GM12891 (cell line): ENCODE results near the gene GTF3C4.
A peak's percentile ranks its signal among the peaks of the same experiment; 100 is the strongest.

Source experiments
- DNase-seq: peaks from one replicate; pipeline ENCODE4 v3.0.0; 2011; ENCODE audit warnings: low spot score; ENCODE audit not compliant: insufficient read length
- FAIRE-seq: peaks from 2 replicates; lab custom pipeline; 2011; peaks lifted over from hg19 to GRCh38; lab: Jason Lieb, UNC
- PAX5 ChIP-seq: IDR thresholded peaks from 2 replicates; pipeline ENCODE4 v1.6.1; 2011; ENCODE audit warnings: low read length, moderate library complexity, mild to moderate bottlenecking; ENCODE audit not compliant: insufficient read depth, severe bottlenecking
- POLR2A ChIP-seq: IDR thresholded peaks from 2 replicates; pipeline ENCODE4 v1.6.1; 2011; ENCODE audit warnings: low read depth, low read length, control low read depth
- POLR2AphosphoS5 ChIP-seq: IDR thresholded peaks from 2 replicates; pipeline ENCODE4 v1.6.1; 2011; ENCODE audit warnings: low read depth, low read length, control low read depth
- POU2F2 ChIP-seq: IDR thresholded peaks from 2 replicates; pipeline ENCODE4 v1.6.1; 2011; ENCODE audit warnings: low read depth, mild to moderate bottlenecking, control low read depth, low read length, moderate library complexity
- SPI1 ChIP-seq: IDR thresholded peaks from 2 replicates; pipeline ENCODE4 v1.6.1; 2011; ENCODE audit warnings: low read depth, low read length, control low read depth
- TAF1 ChIP-seq: IDR thresholded peaks from 2 replicates; pipeline ENCODE4 v1.6.1; 2011; ENCODE audit warnings: low read depth, low read length, control low read depth

GTF3C4 gene

GRCh38 chr9:132632413-132633129, 37.7 kb upstream of the GTF3C4 start:
- TF ChIP-seq POLR2A (no peak), POU2F2 (no peak), TAF1 (no peak), POLR2AphosphoS5 (no peak), PAX5 (no peak), SPI1 (no peak)
- no peak for DNase-seq
- no peak for FAIRE-seq

- TF ChIP-seq POLR2AphosphoS5 (no peak), TAF1 (no peak), SPI1 (no peak), POU2F2 (no peak), POLR2A (no peak), PAX5 (no peak)
- DNase-seq (no peak), FAIRE-seq (no peak)
Measured at GRCh38 chr9:132634327-132634726, 35.9 kb upstream of the GTF3C4 start.

- DNase-seq (no peak), FAIRE-seq (no peak)
- TF ChIP-seq POLR2AphosphoS5: no peak
- TF ChIP-seq PAX5: no peak
- TF ChIP-seq POU2F2: no peak
- no peak for TF ChIP-seq TAF1
Measured at GRCh38 chr9:132637351-132637750, 32.9 kb upstream of the GTF3C4 start.

GRCh38 chr9:132637801-132638200, 32.5 kb upstream of the GTF3C4 start:
- DNase-seq: no peak
- no peak for TF ChIP-seq SPI1
- TF ChIP-seq POLR2A: no peak
- TF ChIP-seq POU2F2: no peak
- no peak for TF ChIP-seq PAX5
- no peak for TF ChIP-seq POLR2AphosphoS5
- no peak for TF ChIP-seq TAF1
- FAIRE-seq: no peak

- TF ChIP-seq TAF1 (no peak), POLR2A (no peak), SPI1 (no peak), POU2F2 (no peak), POLR2AphosphoS5 (no peak), PAX5 (no peak)
- no peak for FAIRE-seq
- DNase-seq: no peak
Measured at GRCh38 chr9:132638240-132638639, 32.0 kb upstream of the GTF3C4 start.

GRCh38 chr9:132639322-132639721, 30.9 kb upstream of the GTF3C4 start:
- DNase-seq (no peak), FAIRE-seq (no peak)
- TF ChIP-seq POLR2AphosphoS5 (no peak), POU2F2 (no peak), SPI1 (no peak), PAX5 (no peak), TAF1 (no peak), POLR2A (no peak)

- FAIRE-seq: no peak
- DNase-seq: no peak
- no peak for TF ChIP-seq POU2F2
- TF ChIP-seq TAF1: no peak
- TF ChIP-seq POLR2A: no peak
- no peak for TF ChIP-seq SPI1
Measured at GRCh38 chr9:132641216-132641615, 29.0 kb upstream of the GTF3C4 start.

GRCh38 chr9:132644251-132644650, 26.0 kb upstream of the GTF3C4 start:
- no peak for TF ChIP-seq POLR2A
- FAIRE-seq: no peak

GRCh38 chr9:132645306-132645705, 25.0 kb upstream of the GTF3C4 start:
- no peak for DNase-seq
- no peak for FAIRE-seq
- TF ChIP-seq POLR2A: no peak
- no peak for TF ChIP-seq POLR2AphosphoS5
- TF ChIP-seq TAF1: no peak
- TF ChIP-seq POU2F2: no peak
- no peak for TF ChIP-seq SPI1
- TF ChIP-seq PAX5: no peak

More at GRCh38 chr9:132644251-132644650, 26.0 kb upstream of the GTF3C4 start:
- DNase-seq: peak; percentile 7

GRCh38 chr9:132645711-132646110, 24.6 kb upstream of the GTF3C4 start:
- no peak for TF ChIP-seq SPI1
- no peak for TF ChIP-seq POU2F2
- TF ChIP-seq POLR2A: no peak
- TF ChIP-seq PAX5: no peak
- TF ChIP-seq TAF1: no peak
- no peak for TF ChIP-seq POLR2AphosphoS5
- no peak for DNase-seq
- FAIRE-seq: no peak
